Activated B cell treated with CpG ODN at 0.5 μM for 24 hours (primary cell): ENCODE measurements around the gene CNTFR. TPM values are rescaled to one million over a fixed set of nuclear protein-coding genes. Genes with fewer than 3 reads are reported as not detected.

Experiments
- ATAC-seq: fragments of 200-7000 bp; cut with Tn5 transposase; one replicate; pipeline ENCODE4 v1.10.0; 2021; ENCODE audit warnings: low read depth, mild to moderate bottlenecking, moderate library complexity
- CTCF ChIA-PET: fragments of 350-600 bp; sonication (Branson Sonifier 250); formaldehyde crosslinking; loops from one replicate; lab custom pipeline; 2021; ENCODE audit warnings: antibody characterized with exemption; lab: Charles Lee
- POLR2A ChIA-PET: fragments of 350-600 bp; sonication (Branson Sonifier 250); formaldehyde crosslinking; loops from one replicate; lab custom pipeline; 2021; ENCODE audit warnings: antibody characterized with exemption; lab: Charles Lee
- DNase-seq: peaks from one replicate; pipeline ENCODE4 v3.0.0; 2022
- H3K27ac Mint-ChIP-seq: one replicate; pipeline ENCODE4 v1.8.0; 2020; ENCODE audit warnings: mixed read lengths
- H3K27me3 Mint-ChIP-seq: one replicate; pipeline ENCODE4 v1.8.0; 2021; ENCODE audit warnings: mixed read lengths
- H3K36me3 Mint-ChIP-seq: one replicate; pipeline ENCODE4 v1.8.0; 2021; ENCODE audit warnings: low read depth, mixed read lengths
- H3K4me1 Mint-ChIP-seq: one replicate; pipeline ENCODE4 v1.8.0; 2021; ENCODE audit warnings: mixed read lengths
- H3K4me3 Mint-ChIP-seq: one replicate; pipeline ENCODE4 v1.8.0; 2020; ENCODE audit warnings: mild to moderate bottlenecking, mixed read lengths
- H3K9me3 Mint-ChIP-seq: one replicate; pipeline ENCODE4 v1.8.0; 2020; ENCODE audit warnings: mixed read lengths
- intact Hi-C: fragments of 100-400 bp; cut with micrococcal nuclease; formaldehyde crosslinking; loops from one replicate; pipeline ENCODE4 v1.15.1; 2024
- total RNA-seq: library from RNA; stranded (reverse); gene quantifications from 2 replicates; pipeline ENCODE4 v1.2.3, GENCODE V29; 2022
- TF ChIP-seq, protein P1 (sequence below): fragments of 200-600 bp; IDR thresholded peaks from one replicate; pipeline ENCODE4 v1.8.0; 2022; ENCODE audit warnings: antibody characterized with exemption, mild to moderate bottlenecking

Gene CNTFR
- total RNA-seq, 1 donor from 2014 or later = not detected

DNA sequence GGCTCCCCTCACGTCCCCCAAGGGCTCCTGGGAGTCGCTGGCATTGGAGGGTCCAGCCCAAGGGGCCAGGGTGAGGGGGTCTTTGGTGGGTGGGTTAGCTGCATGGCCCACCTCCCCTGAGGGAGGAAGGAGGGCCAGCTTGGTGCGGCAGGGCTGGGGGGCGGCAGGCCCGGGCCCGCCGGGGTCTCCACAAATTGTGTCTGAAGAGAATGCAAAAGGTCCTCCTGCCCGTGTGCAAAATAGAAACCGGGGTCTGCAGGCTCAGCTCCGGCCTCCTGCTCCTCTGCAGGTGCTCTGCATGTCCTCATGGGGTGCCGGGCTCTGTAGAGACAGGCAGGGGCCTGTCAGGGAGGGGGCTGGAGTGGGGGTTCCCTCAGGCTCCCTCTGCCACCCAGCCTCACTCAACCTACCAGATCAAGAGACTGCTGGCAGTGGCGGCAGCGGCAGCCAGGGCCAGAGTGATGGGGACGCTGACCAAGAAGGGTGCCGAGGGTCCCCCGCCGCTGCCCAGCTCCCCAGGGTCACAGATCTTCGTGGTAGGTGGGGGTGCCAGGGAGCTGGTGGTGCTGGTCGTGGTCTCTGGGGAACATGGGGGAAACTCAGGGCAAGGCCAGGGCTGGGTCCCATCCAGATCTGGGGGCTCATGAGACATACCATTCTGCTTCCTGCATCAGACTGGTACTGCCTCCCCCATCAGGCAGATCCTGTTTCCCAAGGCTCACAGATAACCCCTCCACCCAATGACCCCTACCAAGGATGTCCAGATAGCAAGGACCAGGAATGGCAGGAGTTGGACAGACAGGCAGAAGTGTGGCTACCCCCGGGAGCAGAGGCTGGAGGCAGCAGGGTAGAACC, 37.5 kb downstream of the CNTFR start:
- no peaks in the 10 kb centered on the region for H3K36me3 Mint-ChIP-seq
- peaks cover 42% of the 10 kb centered on the region for H3K27me3 Mint-ChIP-seq
- no peak overlapping the region for H3K27ac Mint-ChIP-seq
- ATAC-seq (no peak), DNase-seq (no peak)
- H3K4me3 Mint-ChIP-seq = no peak overlapping the region
- ChIA-PET POLR2A (no interaction called here), CTCF (interaction anchor here (1.1 to 1.6 kb wide), 2 partner anchors 39 to 148 kb away, joined by 3 to 4 read pairs; no protein-coding TSS in a partner anchor)
- H3K4me1 Mint-ChIP-seq = no peaks in the 10 kb centered on the region
- TF ChIP-seq, protein P1, sequence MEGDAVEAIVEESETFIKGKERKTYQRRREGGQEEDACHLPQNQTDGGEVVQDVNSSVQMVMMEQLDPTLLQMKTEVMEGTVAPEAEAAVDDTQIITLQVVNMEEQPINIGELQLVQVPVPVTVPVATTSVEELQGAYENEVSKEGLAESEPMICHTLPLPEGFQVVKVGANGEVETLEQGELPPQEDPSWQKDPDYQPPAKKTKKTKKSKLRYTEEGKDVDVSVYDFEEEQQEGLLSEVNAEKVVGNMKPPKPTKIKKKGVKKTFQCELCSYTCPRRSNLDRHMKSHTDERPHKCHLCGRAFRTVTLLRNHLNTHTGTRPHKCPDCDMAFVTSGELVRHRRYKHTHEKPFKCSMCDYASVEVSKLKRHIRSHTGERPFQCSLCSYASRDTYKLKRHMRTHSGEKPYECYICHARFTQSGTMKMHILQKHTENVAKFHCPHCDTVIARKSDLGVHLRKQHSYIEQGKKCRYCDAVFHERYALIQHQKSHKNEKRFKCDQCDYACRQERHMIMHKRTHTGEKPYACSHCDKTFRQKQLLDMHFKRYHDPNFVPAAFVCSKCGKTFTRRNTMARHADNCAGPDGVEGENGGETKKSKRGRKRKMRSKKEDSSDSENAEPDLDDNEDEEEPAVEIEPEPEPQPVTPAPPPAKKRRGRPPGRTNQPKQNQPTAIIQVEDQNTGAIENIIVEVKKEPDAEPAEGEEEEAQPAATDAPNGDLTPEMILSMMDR = no peak
- intact Hi-C loops = no loop called here
- no peaks in the 10 kb centered on the region for H3K9me3 Mint-ChIP-seq

DNA sequence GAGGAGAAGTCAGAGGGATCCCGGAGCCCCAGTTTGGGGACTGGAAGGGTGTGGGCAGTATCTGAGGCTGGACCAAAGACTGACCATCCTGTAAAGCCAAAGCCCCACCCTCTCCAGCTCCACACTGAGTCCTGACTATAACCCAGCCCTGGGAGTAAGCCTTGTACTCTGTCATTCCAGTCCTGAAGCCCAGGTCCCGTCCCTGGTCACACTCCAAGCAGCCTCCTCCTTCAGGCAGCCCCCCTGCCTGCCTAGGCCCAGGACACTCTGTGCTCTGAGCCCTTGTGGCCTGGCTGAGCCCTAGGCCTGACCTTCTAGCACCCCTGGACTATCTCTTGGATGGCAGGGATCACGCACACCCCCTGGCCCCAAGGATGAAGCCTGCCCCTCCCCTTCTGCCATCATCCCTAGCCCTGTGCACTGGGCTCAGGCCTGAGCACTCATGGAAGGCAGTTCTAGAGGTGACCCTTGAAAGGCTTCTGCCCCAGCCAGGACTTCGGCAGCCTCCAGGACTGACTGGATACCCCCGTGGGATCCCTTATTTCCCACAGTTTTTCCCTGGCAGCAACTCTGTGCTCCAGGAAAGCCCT, 38.7 kb downstream of the CNTFR start:
- Mint-ChIP-seq H3K9me3 (no peaks in the 10 kb centered on the region), H3K4me3 (no peak overlapping the region), H3K4me1 (no peaks in the 10 kb centered on the region), H3K27me3 (peaks cover 42% of the 10 kb centered on the region), H3K36me3 (no peaks in the 10 kb centered on the region), H3K27ac (no peak overlapping the region)
- intact Hi-C loops = no loop called here
- no peak for ATAC-seq
- POLR2A ChIA-PET = no interaction called here
- CTCF ChIA-PET = interaction anchor here (1.2 kb wide), 1 partner anchor 53 kb away, joined by 3 read pairs; no protein-coding TSS in a partner anchor
- DNase-seq = no peak
- TF ChIP-seq, protein P1 = no peak

DNA sequence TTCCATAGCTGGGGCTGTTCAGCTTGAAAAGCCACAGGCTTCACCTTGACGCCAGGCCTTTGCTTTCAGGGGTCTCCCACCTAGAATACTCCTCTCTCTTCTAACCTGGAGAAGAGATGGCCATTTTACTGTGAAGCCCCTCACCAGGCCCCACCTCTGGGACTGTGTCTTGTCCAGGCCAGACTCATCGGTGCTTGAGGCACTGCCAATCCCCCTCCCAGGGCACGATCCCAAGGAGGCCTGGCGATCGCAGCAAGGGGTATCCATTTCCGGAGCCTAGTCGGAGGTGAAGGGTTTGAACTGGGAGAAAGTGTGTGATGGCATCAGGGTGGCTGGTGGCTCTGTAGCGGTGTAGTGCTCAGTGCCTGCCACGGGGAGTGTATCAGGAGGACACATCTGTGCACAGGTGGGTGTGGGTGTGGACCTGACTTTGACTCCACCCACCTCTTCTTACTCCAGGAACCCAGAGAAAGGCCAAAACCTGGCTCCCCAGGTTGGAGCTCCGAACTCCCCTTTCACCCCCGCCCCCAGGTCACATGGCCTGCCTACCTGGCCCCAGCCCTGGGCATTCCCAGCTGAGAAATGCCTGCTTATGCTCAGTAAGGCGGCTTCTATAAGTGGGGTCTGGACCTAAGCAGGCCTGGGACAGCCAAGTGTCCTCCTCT, 39.4 kb downstream of the CNTFR start:
- ChIA-PET CTCF (interaction anchor here (1.2 to 3.0 kb wide), 2 partner anchors 45 to 53 kb away, joined by 3 to 9 read pairs; no protein-coding TSS in a partner anchor), POLR2A (no interaction called here)
- Mint-ChIP-seq H3K9me3 (no peaks in the 10 kb centered on the region), H3K4me3 (no peak overlapping the region), H3K4me1 (no peaks in the 10 kb centered on the region), H3K27ac (no peak overlapping the region), H3K36me3 (no peaks in the 10 kb centered on the region), H3K27me3 (peaks cover 41% of the 10 kb centered on the region)
- TF ChIP-seq, protein P1 = no peak
- intact Hi-C loops = no loop called here
- ATAC-seq (no peak), DNase-seq (no peak)

DNA sequence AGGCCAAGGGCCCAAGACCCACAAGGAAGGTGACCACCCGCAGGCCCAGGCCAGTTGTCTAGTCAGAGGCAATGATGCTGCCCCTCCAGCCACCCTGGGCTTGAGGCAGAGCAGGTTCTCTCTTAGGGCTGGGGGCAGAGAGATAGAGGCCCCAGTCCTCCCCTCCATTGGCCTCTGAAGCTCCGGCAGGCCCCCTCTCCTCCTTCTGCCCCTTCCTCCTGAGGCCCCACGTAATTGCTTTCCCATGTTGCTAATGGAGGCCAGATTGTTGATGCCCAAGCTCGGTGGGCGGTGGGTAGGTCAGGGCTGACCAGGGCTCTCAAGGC, 40.2 kb downstream of the CNTFR start:
- intact Hi-C loops = loop anchor here (2.0 kb wide), 1 partner anchor 153 kb away; no protein-coding TSS in a partner anchor
- H3K36me3 Mint-ChIP-seq = no peaks in the 10 kb centered on the region
- ATAC-seq (no peak), DNase-seq (no peak)
- no peak overlapping the region for H3K27ac Mint-ChIP-seq
- TF ChIP-seq, protein P1 = no peak
- H3K4me3 Mint-ChIP-seq = no peak overlapping the region
- H3K4me1 Mint-ChIP-seq = no peaks in the 10 kb centered on the region
- peaks cover 34% of the 10 kb centered on the region for H3K27me3 Mint-ChIP-seq
- no peaks in the 10 kb centered on the region for H3K9me3 Mint-ChIP-seq
- CTCF ChIA-PET = interaction anchor here (1.2 to 3.0 kb wide), 2 partner anchors 46 to 54 kb away, joined by 3 to 9 read pairs; no protein-coding TSS in a partner anchor
- POLR2A ChIA-PET = no interaction called here
